HG03139 (cell line): ENCODE measurements around the gene TOM1L2.

Experiments used
- ATAC-seq: cut with Tn5 transposase; IDR thresholded peaks from one replicate; pipeline ENCODE4 v1.9.1; 2021; ENCODE audit not compliant: unreplicated experiment

TOM1L2 gene

DNA sequence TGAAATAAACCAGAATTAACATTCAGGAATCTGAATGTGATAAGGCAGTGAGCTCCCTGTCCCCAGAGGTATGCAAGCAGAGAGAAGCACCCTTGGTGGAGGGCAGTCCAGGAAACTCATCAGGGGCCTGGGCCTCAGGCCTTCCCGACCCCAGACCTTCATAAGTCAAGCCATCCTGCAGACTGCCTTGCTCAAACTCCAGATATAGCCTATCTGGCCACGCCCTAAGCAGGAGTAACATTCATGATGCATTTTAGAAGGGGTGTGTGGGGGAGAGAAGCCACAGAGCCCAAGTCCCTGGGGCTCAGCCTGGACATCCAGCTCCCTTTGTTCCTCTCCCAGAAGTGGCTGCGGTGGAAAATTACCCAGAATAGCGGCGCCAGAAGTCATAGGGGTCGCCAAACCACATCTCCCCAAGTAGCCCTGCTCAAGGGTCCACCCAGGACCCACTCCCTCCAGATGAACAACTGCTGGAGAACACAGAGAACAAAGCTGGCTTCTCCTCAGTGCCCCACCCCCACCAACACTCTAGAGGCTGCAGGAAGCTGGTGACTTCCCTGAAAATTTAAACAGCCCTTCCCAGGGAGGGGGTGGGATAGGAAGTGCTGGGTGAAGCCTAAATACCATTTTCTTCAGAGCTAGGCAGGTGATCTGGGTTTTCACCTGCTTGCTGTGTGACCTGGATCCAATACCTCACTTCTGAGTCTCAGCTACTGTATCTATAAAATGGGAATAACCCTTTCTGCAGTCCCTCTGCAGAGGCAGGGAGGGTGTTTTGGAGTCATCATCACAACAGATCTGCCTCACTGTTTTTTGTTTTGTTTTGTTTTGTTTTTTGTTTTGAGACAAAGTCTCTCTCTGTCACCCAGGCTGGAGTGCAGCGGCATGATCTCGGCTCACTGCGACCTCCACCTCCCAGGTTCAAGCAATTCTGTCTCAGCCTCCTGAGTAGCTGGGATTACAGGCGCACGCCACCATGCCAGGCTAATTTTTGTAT lies 133.9 kb downstream of the TOM1L2 start:
- ATAC-seq: no peak

DNA sequence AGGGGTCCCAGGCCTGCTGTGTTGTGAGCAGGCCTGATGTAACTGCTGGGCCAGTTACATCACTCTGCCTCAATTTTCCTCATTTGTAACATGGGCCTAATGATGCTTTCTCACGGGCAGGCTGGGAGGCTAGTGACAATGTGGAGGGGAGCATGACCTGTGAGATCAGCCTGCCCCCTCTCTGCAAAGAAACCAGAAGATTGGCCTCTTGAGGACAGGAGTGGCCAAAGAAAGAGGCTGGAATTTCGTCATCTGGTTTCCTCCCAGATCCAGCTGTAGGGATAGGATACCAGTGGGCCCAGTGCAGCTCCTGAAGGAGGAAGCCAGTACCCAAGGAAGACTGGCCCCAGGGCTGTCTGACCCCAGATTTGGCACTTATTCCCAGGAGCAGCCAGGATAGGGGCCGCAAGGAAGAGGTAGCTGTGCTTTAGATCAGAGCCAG lies 134.8 kb downstream of the TOM1L2 start:
- no peak for ATAC-seq

DNA sequence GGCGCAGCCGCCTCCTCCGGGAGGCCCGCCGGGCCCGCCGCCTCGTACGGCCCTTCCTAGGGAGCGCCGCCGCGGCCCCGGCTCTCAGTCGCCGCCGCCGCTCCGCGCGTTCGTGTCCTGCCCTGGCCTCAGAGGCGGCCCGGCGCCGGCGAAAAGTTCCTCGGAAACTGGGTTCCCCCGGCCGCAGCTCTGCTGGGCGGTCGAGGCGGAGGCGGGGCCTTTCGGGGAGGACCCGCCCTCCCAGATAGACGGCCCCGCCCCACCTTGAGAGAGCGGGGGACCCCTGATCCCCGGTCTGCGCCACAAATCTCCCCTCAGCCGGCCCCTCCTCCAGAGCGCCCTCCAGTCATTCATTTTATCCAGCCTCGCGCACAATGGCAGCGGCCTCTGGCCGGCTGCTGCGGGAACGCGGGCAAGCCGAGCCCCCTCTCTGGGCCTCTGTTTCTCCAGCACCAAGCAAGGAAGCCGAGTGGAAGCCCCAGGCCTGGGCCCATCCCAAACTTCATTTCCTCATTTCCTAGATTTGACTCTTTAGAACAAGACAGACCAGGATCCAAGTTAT lies 135.3 kb downstream of the TOM1L2 start, which contains the start of gene SREBF1:
Gene SREBF1, minus strand, starts transcription at position 169 of the 562 bp plus-strand sequence. CDS start 169 bp downstream, outside the sequence.
- ATAC-seq: peak; percentile 18

DNA sequence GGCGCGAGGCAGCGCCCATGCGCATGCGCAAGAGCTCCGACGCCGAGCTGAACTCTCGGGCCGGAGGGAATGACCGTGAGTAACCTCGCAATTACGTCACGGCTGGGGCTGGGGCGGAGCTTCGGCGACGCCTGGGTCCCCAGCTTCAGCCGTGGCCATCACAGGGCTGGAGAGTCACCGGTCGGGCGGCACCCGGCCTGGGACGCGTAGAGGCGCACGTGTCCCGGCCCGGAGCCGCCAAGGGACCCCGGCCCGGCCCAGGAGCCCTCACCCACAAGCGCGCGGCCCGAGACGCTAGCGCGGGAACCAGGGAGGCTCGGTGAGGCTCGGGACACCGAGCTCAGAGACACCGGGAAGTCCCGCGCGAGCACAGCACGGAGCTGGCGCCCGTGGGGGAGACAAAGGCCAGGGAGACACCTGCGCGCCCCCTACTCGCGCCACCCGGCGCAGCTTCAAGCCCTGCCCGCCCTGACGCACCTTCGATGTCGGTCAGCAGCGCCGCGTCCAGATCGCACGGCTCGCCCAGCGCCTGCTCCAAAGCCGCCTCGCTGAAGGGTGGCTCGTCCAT lies 135.9 kb downstream of the TOM1L2 start:
- ATAC-seq: peak; percentile 60

DNA sequence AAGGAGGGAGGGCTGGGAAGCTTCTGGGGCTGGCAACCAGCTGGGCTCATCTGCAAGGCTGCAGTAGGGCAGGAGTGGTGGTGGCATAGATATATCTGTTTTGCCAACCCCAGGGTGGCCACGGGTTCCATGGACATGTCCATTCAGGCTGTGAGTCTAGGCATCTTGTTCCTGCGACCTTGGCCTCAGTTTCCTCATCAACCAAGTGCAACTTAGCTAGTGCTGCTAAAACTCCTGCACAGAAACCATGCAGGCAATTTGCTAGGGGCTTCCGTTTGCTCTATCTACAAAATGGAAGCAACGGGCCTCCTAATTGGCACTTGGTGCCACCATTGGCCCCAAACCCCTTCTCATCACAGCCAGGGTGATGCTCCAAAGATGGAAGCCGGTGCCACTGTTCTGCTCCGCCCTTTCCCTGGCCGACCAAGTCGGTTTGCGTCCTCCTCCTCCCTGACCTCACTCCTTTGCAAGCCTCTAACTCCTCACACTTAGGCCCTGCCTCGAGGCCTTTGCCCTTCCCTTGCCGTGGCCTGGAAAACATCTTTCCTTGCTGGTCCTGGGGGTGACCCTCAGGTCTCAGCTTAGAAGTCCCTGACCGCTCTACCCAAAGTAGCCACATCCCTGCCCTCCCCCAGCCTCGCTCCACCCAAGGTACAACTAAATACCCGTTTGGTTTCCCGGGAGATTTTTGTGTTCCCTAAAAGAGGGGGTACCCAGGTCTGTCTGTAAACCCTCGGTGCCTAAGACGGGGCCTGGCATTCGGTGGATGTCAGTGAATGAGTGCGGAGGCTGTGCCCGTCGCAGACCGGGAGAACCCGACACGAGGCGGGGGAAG lies 136.6 kb downstream of the TOM1L2 start:
- ATAC-seq: no peak

DNA sequence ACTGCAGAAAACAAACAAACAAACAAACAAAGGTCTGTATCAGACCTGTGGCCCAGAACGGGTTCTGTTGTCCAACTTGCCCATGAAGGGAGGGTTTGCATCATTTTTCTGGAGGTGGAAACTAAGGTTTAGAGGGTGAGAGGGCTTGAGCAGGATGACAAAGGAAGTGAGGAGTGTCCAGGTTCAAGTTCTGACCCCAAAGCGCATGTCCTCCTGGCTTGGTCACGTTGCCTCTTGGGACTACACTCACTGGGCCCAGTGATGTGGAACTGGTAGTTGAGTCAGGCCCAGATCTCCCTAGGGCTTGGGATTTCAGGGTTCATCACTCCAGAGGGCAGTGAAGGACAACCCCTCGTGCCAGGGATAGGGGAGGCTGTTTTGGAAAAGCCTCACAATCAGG lies 137.2 kb downstream of the TOM1L2 start:
- no peak for ATAC-seq

DNA sequence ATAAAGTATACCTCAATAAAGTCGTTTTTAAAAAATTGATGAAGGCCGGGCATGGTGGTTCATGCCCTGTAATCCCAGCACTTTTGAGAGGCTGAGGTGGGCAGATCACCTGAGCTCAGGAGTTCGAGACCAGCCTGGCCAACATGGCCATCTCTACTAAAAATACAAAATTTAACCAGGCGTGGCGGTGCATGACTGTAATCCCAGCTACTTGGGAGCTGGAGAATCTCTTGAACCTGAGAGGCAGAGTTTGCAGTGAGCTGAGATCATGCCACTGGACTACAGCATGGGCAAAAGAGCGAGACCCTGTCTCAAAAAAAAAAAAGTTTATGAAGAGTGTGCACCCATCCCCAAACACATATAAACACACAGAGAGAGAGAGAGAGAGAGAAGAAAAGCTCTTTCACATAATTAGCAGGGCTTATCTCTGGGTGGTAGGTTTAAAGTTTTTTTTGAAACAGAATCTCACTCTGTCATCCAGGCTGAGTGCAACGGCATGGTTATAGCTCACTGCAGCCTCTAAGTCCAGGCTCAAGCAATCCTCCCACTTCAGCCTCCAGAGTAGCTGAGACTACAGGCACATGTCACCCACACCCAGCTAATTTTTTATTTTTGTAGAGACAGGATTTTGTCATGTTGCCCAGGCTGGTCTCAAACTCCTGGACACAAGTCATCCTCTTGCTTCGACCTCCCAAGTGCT lies 138.4 kb downstream of the TOM1L2 start:
- no peak for ATAC-seq

DNA sequence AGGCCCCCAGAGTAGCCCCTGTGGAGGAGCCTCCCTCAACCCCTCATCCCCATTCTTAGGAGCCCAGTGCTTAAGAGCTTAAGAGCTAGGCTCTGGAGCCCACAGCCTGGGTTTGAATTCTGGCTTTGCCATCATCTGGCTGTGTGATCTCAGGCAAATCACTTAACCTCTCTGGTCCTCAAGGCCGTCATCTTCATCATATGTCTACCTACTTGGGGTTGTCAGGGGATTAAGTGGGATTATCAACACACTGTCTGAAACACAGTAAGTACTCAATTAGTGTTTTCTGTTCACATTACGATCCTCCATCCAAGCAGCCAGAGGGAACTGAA lies 140.2 kb downstream of the TOM1L2 start:
- no peak for ATAC-seq

DNA sequence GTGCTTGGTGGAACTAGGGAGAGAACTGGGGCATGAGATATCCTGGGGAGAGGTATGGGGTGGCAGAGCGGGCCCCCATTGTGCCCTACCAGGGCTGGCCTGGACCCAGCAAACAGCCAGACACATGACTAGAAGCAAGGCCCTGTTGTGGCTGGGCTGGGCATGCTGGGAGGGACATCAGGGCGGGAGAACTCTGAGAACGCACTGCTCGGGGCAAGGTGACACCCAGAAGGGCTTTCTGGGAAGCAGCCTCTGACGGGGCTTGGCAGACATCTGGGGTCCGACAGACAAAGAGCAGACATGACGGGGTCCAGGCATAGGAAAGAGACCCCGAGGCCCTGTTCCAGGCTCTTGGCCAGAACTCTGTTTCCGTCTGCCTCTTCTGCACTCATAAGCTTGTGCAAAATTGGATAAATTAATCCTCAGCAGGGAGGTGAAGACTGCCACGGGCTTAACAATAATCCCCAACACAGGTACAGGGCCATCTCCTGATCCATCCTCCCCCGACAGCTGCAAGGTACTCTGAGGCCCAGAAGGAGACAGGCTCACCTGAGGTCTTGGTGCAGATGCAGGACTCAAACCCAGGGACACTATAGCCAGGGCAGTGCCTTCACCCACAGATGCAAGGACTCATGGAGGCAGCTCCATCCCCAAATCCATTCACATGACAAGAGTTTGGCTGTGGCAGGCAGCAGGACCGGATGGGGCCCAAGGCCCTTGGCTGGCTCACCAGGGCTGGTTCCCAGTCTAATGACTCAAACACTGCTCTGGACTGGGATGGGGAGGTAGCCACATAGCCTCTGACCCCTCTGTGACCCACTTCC lies 140.8 kb downstream of the TOM1L2 start:
- no peak for ATAC-seq

DNA sequence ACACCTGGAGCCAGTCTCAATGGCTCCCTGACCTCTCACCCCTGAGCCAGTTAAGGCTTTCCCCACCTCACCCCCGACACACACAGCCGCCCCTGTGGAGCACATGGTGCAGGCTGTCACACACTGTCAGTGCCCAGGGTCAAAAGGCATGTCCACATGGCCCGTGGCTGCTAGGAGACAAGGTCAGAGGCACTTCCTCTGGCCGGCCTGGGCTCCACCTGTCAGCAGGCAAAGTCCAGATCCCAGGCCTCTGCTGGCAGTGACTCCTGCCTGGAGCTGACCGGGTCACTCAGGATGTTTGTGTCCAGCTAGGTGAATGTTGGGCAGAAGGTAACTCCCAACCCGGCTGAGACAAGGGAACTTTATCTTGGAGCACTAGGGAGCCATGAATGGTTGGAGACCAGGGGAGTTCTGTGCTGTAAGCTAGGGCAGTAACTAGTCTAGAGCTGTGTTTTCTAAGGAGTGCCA lies 141.4 kb downstream of the TOM1L2 start:
- ATAC-seq: no peak

DNA sequence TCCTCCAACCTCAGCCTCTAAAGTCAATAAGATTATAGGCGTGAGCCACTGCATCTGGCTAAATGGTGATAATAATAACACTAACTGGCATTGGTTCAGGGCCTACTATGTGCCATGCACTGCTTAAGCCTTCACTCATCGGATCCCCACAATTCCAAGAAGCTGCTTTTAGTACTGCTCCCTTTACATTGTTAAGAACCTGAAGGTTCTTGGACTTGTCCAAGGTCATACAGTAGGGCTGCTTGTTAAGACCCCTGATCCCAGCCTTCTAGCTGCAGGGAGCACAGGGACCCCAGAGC lies 142.0 kb downstream of the TOM1L2 start:
- no peak for ATAC-seq

DNA sequence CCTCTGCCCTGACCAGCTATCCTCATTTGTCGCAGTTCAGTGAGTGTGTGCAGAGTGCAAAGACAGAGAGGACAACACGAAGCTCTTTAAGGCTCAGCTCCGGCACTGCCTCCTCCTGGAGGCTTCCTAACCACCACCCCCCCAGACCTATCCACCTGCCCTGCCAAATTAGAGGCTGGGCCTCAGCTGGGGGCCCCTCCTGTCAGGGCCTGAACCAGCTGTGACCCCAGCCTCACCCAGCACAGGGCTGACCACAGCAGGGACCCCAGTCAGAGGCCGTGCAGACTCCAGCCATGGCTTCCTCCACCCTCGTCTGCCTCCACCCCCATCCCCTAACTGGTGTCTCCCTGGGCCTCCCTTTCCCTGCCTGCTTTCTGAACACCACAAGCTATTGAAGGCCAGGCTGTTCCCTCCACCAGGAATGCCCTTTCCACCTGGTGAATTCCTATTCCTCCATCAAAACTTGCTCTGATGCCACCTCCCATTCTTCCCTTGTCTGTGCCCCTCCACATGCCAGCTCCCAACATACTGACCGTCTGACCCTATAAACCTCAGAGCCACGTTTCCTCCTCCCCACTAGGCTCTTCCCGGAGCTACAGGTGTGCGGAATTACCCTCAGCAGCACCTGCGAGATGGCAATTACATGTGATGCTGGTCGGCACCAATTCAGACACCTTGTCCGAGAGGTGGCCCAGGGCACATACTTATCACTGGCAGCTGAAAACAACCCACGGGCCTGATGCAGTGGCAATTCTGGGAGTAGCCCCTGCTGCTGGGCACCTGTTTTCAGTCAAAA lies 144.2 kb downstream of the TOM1L2 start:
- no peak for ATAC-seq

DNA sequence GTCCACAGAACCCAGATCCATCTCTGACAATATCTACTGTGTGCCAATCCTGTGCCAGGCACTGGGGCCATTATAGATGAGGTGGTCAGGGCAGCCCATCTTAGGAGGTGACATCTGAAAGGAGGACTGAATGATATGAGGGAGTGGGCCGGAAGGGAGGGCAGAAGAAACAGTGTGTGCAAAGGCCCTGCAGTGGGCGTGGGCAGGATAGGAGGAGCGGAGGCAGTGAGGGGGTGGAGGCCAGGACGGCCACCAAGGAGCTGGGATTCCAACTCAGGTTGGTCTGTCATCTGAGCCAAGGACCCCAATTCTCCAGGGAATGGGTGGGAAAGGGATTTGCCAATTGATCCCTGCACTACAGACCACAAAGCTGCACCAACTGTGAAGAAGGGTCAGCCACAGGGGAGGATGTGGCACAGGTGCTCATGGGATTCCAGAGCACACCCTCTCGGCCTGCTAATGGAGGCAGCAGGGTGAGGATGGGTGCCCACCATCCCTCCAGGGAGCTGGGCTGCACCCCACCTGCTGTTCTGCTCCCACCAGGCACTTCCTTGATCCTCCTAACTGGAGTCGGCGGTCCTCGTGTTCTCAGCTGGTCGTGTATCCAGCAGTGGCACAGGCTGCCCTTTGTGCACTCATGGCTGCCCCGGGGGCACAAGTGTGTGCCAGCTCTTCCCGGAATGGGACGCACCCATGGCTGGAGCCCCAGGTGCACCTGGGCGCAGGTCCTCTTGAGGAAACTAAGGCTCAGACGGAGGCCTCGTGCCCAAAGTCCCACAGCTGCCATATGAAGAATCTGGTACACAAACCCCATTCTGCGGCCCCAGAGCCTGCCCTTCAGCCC lies 145.0 kb downstream of the TOM1L2 start:
- ATAC-seq: no peak

DNA sequence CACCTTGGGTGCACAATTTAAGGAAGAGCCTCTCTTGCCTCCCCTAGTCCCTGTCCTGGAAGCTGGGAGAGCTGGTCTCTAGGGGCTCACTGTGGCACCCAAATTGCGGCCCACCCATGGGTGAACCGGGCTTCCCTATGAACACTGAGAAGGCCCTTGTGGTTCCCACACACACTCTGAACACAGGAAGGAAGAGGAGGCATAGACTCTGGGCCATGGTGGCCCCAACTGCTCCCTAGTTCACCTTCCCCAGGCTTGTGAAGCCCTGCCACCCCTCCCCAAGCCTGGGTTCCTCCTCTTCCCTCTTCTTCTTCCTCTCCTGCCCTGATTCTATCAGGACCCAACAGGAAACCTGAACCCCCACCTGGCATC lies 145.9 kb downstream of the TOM1L2 start:
- ATAC-seq: no peak

DNA sequence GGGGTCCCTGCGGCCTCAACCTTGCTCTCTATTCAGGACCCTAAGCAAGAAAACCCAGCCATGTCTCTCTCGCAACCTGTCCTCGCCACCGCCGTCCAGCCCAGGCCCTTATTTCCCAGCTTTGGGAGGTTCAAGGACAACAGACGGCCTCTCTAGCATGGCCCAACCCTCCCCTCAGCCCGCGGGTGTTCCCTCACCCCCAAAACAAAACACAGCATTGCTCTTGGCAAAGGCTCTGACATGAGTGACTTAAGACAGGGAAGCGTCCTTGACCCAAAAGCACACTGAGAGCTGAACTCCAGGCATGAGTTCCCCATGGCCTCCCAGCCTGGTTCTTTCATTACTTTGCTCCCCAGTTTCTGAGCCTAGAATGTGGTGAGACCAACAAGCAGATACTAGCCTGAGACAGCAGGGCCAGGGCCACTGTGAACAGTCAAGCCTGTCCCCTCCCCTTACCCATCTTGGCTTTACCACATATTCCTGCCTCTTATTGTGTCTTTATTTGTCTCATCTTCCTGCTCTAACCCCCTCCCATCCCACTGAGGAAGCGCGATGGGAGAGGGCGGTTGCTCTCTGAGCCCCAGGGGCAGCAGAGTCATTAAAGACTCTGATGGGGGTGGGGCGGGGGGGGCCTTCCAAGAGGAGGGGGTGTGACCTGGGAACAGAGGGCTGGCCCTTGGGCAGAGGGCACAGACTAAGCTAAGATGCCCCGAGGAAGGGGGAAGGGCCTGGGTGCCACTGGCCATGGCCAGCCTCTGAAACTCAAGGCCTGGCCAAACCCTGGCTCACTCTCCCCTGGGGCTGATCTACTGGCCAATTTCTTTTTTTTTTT lies 147.2 kb downstream of the TOM1L2 start:
- no peak for ATAC-seq

DNA sequence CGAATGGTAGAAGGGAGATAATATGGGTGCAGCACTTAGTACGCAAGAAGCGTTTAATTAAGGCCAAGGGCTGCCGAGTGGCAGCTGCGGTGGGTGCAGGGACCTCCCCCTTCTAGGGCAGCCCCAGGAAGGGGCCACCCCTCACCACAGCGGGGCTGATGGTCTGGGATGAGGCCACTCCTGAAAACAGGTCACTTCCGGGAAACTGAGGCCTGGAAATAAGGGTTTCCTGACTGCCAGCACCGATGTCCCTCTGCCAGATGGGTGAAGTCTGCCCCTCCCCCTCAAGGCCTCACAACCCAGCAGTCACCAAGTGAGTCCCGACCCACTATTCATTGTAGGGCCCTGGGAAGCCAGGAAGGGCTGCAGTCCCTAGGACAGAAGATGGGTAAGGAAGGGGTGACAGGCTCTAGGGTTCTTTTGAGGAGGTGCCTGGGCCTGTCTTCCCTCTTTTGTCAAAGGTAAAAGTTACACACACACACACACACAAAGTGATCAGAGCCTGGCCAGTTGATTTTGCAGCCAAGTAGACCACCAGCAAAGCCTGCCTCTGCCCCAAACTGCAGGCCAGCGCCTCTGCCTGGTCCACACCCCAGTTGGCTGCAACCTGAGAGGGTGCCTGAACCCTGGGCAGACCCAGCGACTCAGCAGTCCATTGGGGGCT lies 147.9 kb downstream of the TOM1L2 start:
- ATAC-seq: no peak
